ENCODE data around the gene MAN1B1.
A peak's percentile ranks its signal among the peaks of the same experiment; 100 is the strongest.

The MAN1B1 gene

GRCh38 chr9:137051145-137051724 is 35.5 kb upstream of the MAN1B1 start:
- H3K27ac Mint-ChIP-seq, result no peak overlapping the region
- peaks cover 76% of the 10 kb centered on the region for H3K27me3 Mint-ChIP-seq (ENCODE audit: low read depth)
- no peaks in the 10 kb centered on the region for H3K9me3 Mint-ChIP-seq
- H3K4me1 Mint-ChIP-seq, result peaks cover 5% of the 10 kb centered on the region
- TF ChIP-seq CTCF (IDR thresholded peaks at IDR 0.05; ENCODE audit: unreplicated experiment in 3 of 3), result no peak
- H3K36me3 Mint-ChIP-seq (ENCODE audit: low read depth), result no peaks in the 10 kb centered on the region
- H3K4me3 Mint-ChIP-seq, result no peak overlapping the region

- H3K4me3 Mint-ChIP-seq, result peak overlapping the region in 1 of 3 experiments; percentile 49
- H3K27ac Mint-ChIP-seq, result no peak overlapping the region
Measured at GRCh38 chr9:137052293-137052692, 34.5 kb upstream of the MAN1B1 start.

GRCh38 chr9:137052998-137053943 is 33.5 kb upstream of the MAN1B1 start:
- Mint-ChIP-seq H3K4me1 (peaks cover 19% of the 10 kb centered on the region), H3K9me3 (no peaks in the 10 kb centered on the region), H3K4me3 (peak overlapping the region in 1 of 3 experiments; percentile 44), H3K27me3 (ENCODE audit: low read depth) (peaks cover 73% of the 10 kb centered on the region), H3K27ac (no peak overlapping the region), H3K36me3 (ENCODE audit: low read depth) (no peaks in the 10 kb centered on the region)
- no peak for TF ChIP-seq CTCF (IDR thresholded peaks at IDR 0.05; ENCODE audit: unreplicated experiment in 3 of 3)

More at GRCh38 chr9:137052293-137052692, 34.5 kb upstream of the MAN1B1 start:
- TF ChIP-seq CTCF (IDR thresholded peaks at IDR 0.05; ENCODE audit: unreplicated experiment in 3 of 3), result no peak
- no peaks in the 10 kb centered on the region for H3K36me3 Mint-ChIP-seq (ENCODE audit: low read depth)
- no peaks in the 10 kb centered on the region for H3K9me3 Mint-ChIP-seq
- peaks cover 11% of the 10 kb centered on the region for H3K4me1 Mint-ChIP-seq
- peaks cover 74% of the 10 kb centered on the region for H3K27me3 Mint-ChIP-seq (ENCODE audit: low read depth)

GRCh38 chr9:137053944-137054931 is 32.5 kb upstream of the MAN1B1 start, which contains the start of gene ENTPD2:
ENTPD2 (minus strand) TSS chr9:137054061; CDS start chr9:137053997, 64 bp downstream.
- H3K9me3 Mint-ChIP-seq, result no peaks in the 10 kb centered on the region
- TF ChIP-seq CTCF (IDR thresholded peaks at IDR 0.05; ENCODE audit: unreplicated experiment in 3 of 3), result no peak
- H3K27ac Mint-ChIP-seq, result peak within 1 kb of the TSS in 2 of 3 experiments; percentile 55 to 79
- peaks cover 75% of the 10 kb centered on the region for H3K27me3 Mint-ChIP-seq (ENCODE audit: low read depth)
- no peaks in the 10 kb centered on the region for H3K36me3 Mint-ChIP-seq (ENCODE audit: low read depth)
- peaks cover 25% of the 10 kb centered on the region for H3K4me1 Mint-ChIP-seq
- H3K4me3 Mint-ChIP-seq, result peak within 1 kb of the TSS; percentile 37 to 61 (median 60)

GRCh38 chr9:137054932-137055384 is 31.8 kb upstream of the MAN1B1 start:
- Mint-ChIP-seq H3K4me1 (peaks cover 25% of the 10 kb centered on the region), H3K9me3 (no peaks in the 10 kb centered on the region), H3K4me3 (peak overlapping the region in 1 of 3 experiments; percentile 36), H3K36me3 (ENCODE audit: low read depth) (no peaks in the 10 kb centered on the region), H3K27me3 (ENCODE audit: low read depth) (peaks cover 68% of the 10 kb centered on the region), H3K27ac (peak overlapping the region in 2 of 3 experiments; percentile 87 to 93)
- TF ChIP-seq CTCF (IDR thresholded peaks at IDR 0.05; ENCODE audit: unreplicated experiment in 3 of 3), result no peak

All from nephron (organoid).